Muscle layer of colon (tissue), 2 donors: ENCODE results near the gene MYH10.

ENCODE experiments used
- H3K27ac ChIP-seq: one replicate; pipeline ENCODE4 v1.7.0; 2013; ENCODE audit warnings: low read depth, mild to moderate bottlenecking, low read length, moderate library complexity
- H3K27me3 ChIP-seq, 2 donors: one replicate each; pipeline ENCODE4 v1.7.0; 2013; ENCODE audit warnings: low read length in 2 of 2, mild to moderate bottlenecking in 2 of 2; ENCODE audit not compliant: insufficient read depth in 2 of 2, control insufficient read depth in 1 of 2
- H3K36me3 ChIP-seq: one replicate; pipeline ENCODE4 v1.7.0; 2013; ENCODE audit warnings: mild to moderate bottlenecking, low read length; ENCODE audit not compliant: insufficient read depth
- H3K4me1 ChIP-seq: one replicate; pipeline ENCODE4 v1.7.0; 2013; ENCODE audit warnings: mild to moderate bottlenecking, low read length; ENCODE audit not compliant: insufficient read depth
- H3K4me3 ChIP-seq, 2 donors: one replicate each; pipeline ENCODE4 v1.7.0; 2013; ENCODE audit warnings: low read length in 2 of 2, low read depth in 1 of 2, mild to moderate bottlenecking in 1 of 2, moderate library complexity in 1 of 2
- H3K9ac ChIP-seq: one replicate; pipeline ENCODE4 v1.7.0; 2013; ENCODE audit warnings: low read length
- H3K9me3 ChIP-seq: one replicate; pipeline ENCODE4 v1.7.0; 2013; ENCODE audit warnings: mild to moderate bottlenecking, low read length
- donor health status: abdominal sarcoma.
- donor health status: Adenocarcinoma of cecum.

Gene MYH10

DNA sequence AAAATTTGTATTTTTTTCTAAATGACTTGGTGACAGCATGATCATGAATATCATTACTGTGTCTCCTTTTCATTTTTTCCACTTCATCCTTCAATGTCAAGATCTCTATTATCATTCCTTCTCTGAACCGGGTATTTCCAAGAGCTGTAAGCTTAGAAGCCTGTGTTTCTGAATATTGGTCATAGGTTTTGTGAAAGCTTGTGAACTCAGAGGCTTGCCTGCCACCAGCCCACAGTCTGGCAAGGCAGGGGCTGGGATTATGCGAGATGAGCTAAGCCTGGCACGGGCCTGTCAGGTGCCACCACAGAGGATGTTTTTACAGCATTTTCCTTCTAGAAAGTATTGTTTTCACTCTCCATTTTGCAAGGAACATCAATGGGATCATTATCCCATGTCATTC, 92.8 kb downstream of the MYH10 start:
- Histone ChIP-seq H3K9me3 (no peaks in the 10 kb centered on the region), H3K27ac (no peak overlapping the region), H3K9ac (no peak overlapping the region), H3K27me3 (no peaks in the 10 kb centered on the region), H3K4me3 (no peak overlapping the region), H3K4me1 (no peaks in the 10 kb centered on the region), H3K36me3 (peaks cover 27% of the 10 kb centered on the region)

DNA sequence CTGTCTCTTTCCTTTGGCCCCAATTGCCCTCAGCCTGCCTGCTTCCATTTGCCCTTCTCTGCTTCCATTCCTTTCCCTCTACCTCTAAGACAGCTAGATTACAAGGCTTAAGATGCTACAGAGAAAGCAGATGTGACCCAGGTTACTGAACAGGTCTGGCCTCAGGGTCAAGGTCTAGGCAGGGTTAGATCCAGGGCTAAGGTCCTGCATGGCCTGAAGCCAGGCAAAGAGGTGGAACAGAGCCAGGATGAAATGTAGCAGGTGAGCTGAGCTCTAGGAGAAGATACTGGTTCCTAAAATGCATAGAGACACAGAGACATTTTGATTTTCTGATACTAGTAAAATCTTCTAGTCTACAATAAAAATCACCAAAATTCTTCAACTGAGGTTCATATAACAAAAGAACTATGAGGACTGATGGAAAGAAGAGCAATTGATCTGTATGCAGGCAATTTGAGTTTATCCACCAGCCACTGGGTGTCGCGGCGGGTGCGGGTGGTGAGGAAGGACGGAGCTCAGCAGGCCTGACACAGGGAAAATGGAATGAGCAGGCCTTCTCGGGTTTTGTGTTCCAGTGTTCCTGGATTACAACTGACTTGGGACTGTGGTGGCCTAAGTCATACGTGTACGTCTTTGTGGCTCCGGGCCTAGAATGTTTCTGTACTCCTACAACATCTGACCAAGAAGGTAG, 95.9 kb downstream of the MYH10 start:
- H3K36me3 ChIP-seq: peaks cover 26% of the 10 kb centered on the region
- H3K9me3 ChIP-seq: no peaks in the 10 kb centered on the region
- no peaks in the 10 kb centered on the region for H3K4me1 ChIP-seq
- H3K27ac ChIP-seq: no peak overlapping the region
- H3K9ac ChIP-seq: no peak overlapping the region
- no peak overlapping the region for H3K4me3 ChIP-seq
- no peaks in the 10 kb centered on the region for H3K27me3 ChIP-seq

DNA sequence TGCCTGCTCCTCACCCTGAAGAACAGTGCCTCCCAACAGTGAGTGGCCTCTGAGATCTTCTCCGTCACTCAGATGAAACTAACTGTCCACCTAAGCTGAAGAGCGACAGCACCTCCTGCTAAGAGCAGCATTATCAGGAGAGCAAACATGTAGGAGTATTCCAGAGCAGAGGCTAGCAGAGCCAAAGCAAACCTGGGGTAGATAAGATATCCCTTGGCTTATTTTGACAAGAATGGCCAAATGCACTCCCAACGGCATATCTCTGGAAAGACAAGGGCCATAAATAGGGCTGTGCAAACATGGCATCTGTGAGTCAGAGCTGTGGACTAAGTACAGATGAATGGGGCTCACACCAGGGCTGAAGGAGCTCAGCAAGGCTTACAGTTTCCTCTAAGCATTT, 98.5 kb downstream of the MYH10 start:
- H3K4me3 ChIP-seq: no peak overlapping the region
- H3K9ac ChIP-seq: no peak overlapping the region
- peaks cover 36% of the 10 kb centered on the region for H3K36me3 ChIP-seq
- no peaks in the 10 kb centered on the region for H3K9me3 ChIP-seq
- no peaks in the 10 kb centered on the region for H3K27me3 ChIP-seq
- no peaks in the 10 kb centered on the region for H3K4me1 ChIP-seq
- H3K27ac ChIP-seq: no peak overlapping the region

DNA sequence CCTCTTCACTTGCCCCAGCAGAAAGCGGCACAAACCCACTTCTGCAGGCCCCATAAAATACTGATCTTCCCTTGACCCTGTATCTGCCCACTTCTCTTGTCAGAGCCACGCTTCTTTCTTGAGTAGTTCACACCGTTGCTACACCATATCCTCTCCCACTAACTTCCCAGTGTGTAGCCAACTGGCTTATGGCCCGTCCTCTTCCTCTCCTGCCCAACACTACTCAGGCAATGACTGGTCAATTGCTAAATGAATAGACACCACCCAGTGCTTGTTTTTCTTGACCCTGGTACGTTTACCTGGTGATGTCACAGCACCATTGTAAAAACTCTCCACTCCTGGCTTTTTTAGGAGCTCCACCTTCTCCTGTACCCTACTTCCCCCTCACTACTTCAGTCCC, 107.9 kb downstream of the MYH10 start:
- no peaks in the 10 kb centered on the region for H3K27me3 ChIP-seq
- no peak overlapping the region for H3K9ac ChIP-seq
- no peaks in the 10 kb centered on the region for H3K9me3 ChIP-seq
- peaks cover 25% of the 10 kb centered on the region for H3K36me3 ChIP-seq
- H3K4me3 ChIP-seq: no peak overlapping the region
- no peak overlapping the region for H3K27ac ChIP-seq
- H3K4me1 ChIP-seq: no peaks in the 10 kb centered on the region

DNA sequence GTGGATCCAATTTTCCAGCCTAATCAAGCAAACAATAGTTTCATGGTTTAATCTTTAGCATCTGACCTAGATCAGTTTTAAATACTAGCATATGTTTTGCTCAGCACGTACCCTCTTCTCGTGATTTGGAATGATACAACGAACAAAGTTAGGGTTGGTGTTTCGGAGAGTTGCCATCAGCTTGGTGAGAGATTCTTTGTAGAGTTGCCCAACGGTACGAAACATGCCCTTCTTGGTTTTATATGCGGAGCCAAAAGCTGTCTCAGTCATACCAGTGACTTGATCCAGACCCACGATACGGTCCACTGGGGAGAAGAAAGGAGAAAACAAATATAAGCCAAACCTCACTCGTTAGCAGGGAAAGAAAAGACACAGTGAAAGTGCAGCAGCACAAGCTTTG, 109.5 kb downstream of the MYH10 start:
- no peaks in the 10 kb centered on the region for H3K9me3 ChIP-seq
- H3K36me3 ChIP-seq: peaks cover 30% of the 10 kb centered on the region
- H3K9ac ChIP-seq: no peak overlapping the region
- no peak overlapping the region for H3K27ac ChIP-seq
- H3K27me3 ChIP-seq: no peaks in the 10 kb centered on the region
- H3K4me1 ChIP-seq: no peaks in the 10 kb centered on the region
- H3K4me3 ChIP-seq: no peak overlapping the region

DNA sequence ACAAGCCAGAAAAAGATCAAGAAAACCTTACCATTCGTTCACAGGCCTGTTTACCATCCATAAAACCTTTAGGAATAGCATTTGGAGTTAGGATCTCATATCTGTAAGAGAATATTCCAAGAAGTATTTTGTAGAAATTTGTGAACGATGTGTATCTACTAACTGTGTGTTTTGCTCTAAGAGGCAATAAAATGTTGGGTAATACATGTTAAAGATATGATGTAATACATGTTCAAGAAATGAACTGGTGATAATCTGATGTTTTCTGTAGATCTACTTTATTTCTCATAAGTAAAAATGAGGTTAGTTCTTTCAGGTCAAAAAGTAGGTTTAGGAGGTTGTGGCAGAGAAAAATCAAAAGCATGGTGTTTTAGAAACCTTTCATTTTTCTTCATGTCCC, 111.7 kb downstream of the MYH10 start:
- Histone ChIP-seq H3K4me3 (no peak overlapping the region), H3K4me1 (no peaks in the 10 kb centered on the region), H3K9me3 (no peaks in the 10 kb centered on the region), H3K9ac (no peak overlapping the region), H3K27ac (no peak overlapping the region), H3K27me3 (no peaks in the 10 kb centered on the region), H3K36me3 (peaks cover 35% of the 10 kb centered on the region)

DNA sequence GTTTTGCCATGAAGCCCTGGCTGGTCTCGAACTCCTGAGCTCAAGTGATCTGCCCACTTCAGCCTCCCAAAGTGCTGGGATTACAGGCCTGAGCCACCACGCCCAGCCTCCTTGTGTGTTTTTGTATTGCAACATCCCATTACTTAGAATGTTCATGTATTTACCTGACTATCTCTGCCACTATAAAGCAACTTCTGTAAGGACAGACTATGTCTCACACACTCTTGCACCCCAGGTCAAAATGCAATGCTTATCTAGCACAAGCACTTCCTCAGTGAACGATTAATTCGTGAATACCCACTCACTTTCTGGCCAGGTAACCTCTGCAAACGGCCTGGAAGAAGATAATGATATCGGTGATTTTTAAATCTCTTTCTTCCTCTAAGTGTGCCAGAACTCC, 112.2 kb downstream of the MYH10 start:
- Histone ChIP-seq H3K4me1 (no peaks in the 10 kb centered on the region), H3K9me3 (no peaks in the 10 kb centered on the region), H3K4me3 (no peak overlapping the region), H3K9ac (no peak overlapping the region), H3K36me3 (peaks cover 30% of the 10 kb centered on the region), H3K27me3 (no peaks in the 10 kb centered on the region), H3K27ac (no peak overlapping the region)

DNA sequence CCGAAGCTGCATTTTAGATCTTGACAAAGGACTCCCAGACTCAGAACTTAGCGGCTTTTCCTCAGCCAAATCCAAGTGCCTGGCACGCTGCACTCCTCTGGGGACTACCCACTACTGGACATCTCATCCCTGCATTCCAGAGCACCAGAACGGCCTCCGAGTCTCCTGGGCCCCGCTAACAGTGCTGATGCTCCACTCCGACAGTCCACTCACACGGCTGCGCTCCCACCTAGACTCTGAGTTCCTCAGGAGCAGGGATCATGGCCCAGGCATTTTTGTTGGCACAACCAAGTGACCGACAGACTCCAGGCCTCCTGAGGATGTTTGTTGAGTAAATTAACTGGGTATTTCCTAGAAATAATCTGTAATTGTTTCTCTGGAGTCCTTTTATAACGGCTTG, 115.7 kb downstream of the MYH10 start:
- Histone ChIP-seq H3K4me3 (no peak overlapping the region), H3K27ac (no peak overlapping the region), H3K9me3 (no peaks in the 10 kb centered on the region), H3K9ac (no peak overlapping the region), H3K27me3 (no peaks in the 10 kb centered on the region), H3K36me3 (peaks cover 26% of the 10 kb centered on the region), H3K4me1 (no peaks in the 10 kb centered on the region)

DNA sequence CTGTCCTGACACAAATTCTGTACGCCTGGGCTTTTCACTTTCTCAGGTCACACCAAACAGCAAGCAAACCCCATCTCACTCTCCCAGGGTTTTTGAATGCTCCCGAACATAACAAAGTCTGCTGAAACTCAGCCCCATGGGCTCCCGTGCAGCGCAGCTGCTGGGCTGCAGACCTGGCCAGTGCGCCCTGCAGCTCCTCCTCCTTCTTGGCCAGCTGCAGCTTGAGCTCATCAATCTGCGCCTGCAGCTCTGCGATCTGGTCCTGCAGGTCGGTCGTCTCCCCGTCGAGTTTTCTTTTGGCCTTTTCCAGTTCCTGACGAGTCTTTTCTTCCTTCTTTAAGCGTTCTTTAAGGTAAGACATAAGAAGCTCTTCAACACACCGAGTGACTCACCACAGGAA, 124.4 kb downstream of the MYH10 start:
- no peak overlapping the region for H3K9ac ChIP-seq
- H3K4me1 ChIP-seq: no peaks in the 10 kb centered on the region
- no peaks in the 10 kb centered on the region for H3K27me3 ChIP-seq
- H3K4me3 ChIP-seq: no peak overlapping the region
- no peaks in the 10 kb centered on the region for H3K9me3 ChIP-seq
- H3K27ac ChIP-seq: no peak overlapping the region
- peaks cover 22% of the 10 kb centered on the region for H3K36me3 ChIP-seq

DNA sequence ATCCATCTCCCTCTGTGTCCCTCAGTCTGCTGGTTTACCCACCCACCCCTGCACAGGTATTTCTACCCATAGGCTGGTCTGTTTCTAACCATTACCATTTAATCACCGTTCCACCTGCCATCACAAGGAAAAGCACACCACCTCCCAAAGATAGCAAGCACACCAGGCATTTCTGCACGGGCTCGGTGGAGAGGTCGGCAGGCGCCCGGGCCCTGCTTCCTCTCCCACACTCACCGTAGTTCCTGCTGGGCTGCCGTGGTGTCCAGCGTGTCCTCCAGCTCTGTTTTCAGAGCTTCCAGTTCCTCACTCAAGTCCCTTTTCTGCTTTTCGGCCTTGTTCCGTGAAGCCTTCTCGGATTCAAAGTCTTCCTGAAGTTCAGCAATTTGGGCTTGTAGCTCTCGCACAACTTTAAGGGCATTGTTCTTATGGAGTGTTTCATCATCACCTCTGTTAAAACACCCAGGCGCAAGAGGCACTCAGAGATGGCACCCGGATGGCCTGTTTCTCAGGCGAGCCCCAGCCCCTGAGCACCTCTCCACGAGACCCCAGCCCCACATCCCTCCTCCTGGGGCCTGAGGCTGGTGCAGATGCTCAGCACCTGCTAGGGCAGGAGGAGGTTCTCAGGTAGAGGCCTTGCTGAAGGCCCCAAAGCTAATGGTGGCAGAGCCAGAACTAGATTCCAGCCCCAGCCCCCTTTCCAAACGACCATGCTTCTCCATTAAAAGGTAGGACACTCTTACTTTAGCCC, 125.9 kb downstream of the MYH10 start:
- no peak overlapping the region for H3K4me3 ChIP-seq
- peaks cover 34% of the 10 kb centered on the region for H3K36me3 ChIP-seq
- no peaks in the 10 kb centered on the region for H3K4me1 ChIP-seq
- H3K9ac ChIP-seq: no peak overlapping the region
- no peak overlapping the region for H3K27ac ChIP-seq
- no peaks in the 10 kb centered on the region for H3K9me3 ChIP-seq
- no peaks in the 10 kb centered on the region for H3K27me3 ChIP-seq

DNA sequence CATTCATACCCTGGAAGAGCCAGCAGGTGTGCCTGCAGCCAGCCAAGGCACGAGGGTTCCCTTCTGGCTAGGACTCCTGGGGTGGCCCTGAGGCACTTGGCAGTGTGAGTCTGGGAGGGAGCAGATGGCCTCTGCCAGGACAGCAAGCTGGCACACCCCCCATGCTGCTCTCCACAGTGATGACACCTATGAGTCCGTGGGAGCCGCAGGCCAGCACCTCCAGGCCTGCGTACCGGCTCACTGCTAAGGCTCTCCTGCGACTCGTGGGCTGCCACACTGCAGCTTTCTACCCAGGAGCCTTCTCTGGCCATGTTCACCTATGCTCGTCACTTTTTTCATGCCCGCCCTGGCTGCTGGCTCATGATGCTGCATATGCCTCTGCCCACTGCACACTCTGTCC, 126.7 kb downstream of the MYH10 start:
- Histone ChIP-seq H3K9ac (no peak overlapping the region), H3K36me3 (peaks cover 36% of the 10 kb centered on the region), H3K27me3 (no peaks in the 10 kb centered on the region), H3K27ac (no peak overlapping the region), H3K4me1 (no peaks in the 10 kb centered on the region), H3K4me3 (no peak overlapping the region), H3K9me3 (no peaks in the 10 kb centered on the region)

DNA sequence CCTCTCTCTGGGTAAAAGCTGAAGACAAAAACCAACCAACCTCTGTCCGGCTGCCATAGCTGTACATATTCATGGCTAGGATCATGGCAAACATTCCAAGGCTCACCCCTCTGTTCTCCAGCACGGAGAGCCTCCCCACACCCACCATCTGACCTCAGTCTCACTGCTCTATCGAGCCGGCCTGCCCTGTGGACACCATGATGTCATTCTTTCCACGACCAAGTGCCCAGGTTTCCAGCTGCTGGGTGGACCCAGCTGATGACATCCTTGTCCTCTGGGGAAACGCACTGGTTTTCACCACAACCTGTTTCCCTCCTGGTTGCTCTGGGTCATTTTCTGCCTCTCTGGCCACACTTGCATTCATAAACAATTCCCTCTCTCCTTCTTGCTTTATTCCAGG, 127.2 kb downstream of the MYH10 start:
- no peaks in the 10 kb centered on the region for H3K4me1 ChIP-seq
- peaks cover 32% of the 10 kb centered on the region for H3K36me3 ChIP-seq
- no peak overlapping the region for H3K9ac ChIP-seq
- no peak overlapping the region for H3K27ac ChIP-seq
- no peaks in the 10 kb centered on the region for H3K27me3 ChIP-seq
- no peaks in the 10 kb centered on the region for H3K9me3 ChIP-seq
- H3K4me3 ChIP-seq: no peak overlapping the region
